K562 (cell line): ENCODE results near the gene HCAR1. TPM values are rescaled to one million over a fixed set of nuclear protein-coding genes. Genes with fewer than 3 reads are reported as not detected.

Experiments
- CEBPZ ChIP-seq: fragments of 150-350 bp; IDR thresholded peaks from 2 replicates; pipeline ENCODE4 v1.6.1; 2014; ENCODE audit warnings: low read depth, mild to moderate bottlenecking, low read length, borderline replicate concordance
- ILF3 ChIP-seq: fragments of 450-650 bp; IDR thresholded peaks from 2 replicates; pipeline ENCODE4 v1.6.1; 2018; ENCODE audit warnings: antibody characterized with exemption, mild to moderate bottlenecking, moderate library complexity, borderline replicate concordance
- NBN ChIP-seq: fragments of 450-650 bp; IDR thresholded peaks from 2 replicates; pipeline ENCODE4 v1.6.1; 2016; ENCODE audit warnings: low read depth, mild to moderate bottlenecking
- POLR2A ChIP-seq: fragments of 450-650 bp; conservative IDR thresholded peaks from 2 replicates; pipeline ENCODE4 v1.6.1; 2016
- TRIM24 ChIP-seq, 2 experiments: fragments of 450-650 bp; IDR thresholded peaks; 2 replicates each; pipeline ENCODE4 v1.6.1; 2016
- ZFP36 ChIP-seq: fragments of 150-350 bp; IDR thresholded peaks from 2 replicates; pipeline ENCODE4 v1.6.1; 2018; ENCODE audit warnings: low read length, low read depth; ENCODE audit not compliant: partially characterized antibody
- ZNF12 ChIP-seq: sonication (generic); formaldehyde crosslinking; IDR thresholded peaks from 2 replicates; pipeline ENCODE4 v1.4.0; 2020; ENCODE audit warnings: mild to moderate bottlenecking, missing genetic modification reagents
- ZNF717 ChIP-seq: fragments of 250-450 bp; sonication (Bioruptor Pico); IDR thresholded peaks from 2 replicates; pipeline ENCODE4 v1.5.0; 2021
- ZZZ3 ChIP-seq: fragments of 450-650 bp; IDR thresholded peaks from 2 replicates; pipeline ENCODE4 v1.6.1; 2016; ENCODE audit warnings: antibody characterized with exemption, mild to moderate bottlenecking, moderate library complexity
- polyA plus RNA-seq, 8 experiments: library from polyadenylated mRNA; depleted of rRNA in 4 of 8; stranded (reverse) in 5 of 8; unstranded in 3 of 8; fragments of >200 nt; fragmentation: Nextera tagmentation in 2 of 8; fragmentation: Illumina TruSeq in 1 of 8; extraction: Ambion mirVana in 2 of 8; extraction: Trizol in 1 of 8; gene quantifications; 2 replicates each; pipeline versions ENCODE4 v1.2.1 to v1.2.3, GENCODE V29; 2011 to 2014; ENCODE audit warnings: inconsistent platforms in 1 of 8, missing spikeins in 1 of 8
- total RNA-seq, 7 experiments: library from RNA; depleted of rRNA in 6 of 7; stranded (reverse); fragments of >200 nt in 6 of 7; fragmentation: Illumina TruSeq in 2 of 7; extraction: Trizol in 2 of 7; gene quantifications; 2 replicates each; pipeline versions ENCODE4 v1.2.1 to v1.2.3, GENCODE V29; 2011 to 2021; ENCODE audit warnings: low replicate concordance in 1 of 7
- TF ChIP-seq, protein P1 (sequence below): fragments of 250-450 bp; sonication (Bioruptor Pico); IDR thresholded peaks from 2 replicates; pipeline ENCODE4 v1.4.0; 2020; ENCODE audit warnings: mild to moderate bottlenecking
- TF ChIP-seq, protein P2 (sequence below): fragments of 450-650 bp; IDR thresholded peaks from 2 replicates; pipeline ENCODE4 v1.6.1; 2016; ENCODE audit warnings: low read depth
- TF ChIP-seq, protein P3 (sequence below): fragments of 450-650 bp; conservative IDR thresholded peaks from 2 replicates; pipeline ENCODE4 v1.6.1; 2016; ENCODE audit warnings: missing genetic modification characterization, low read depth, mild to moderate bottlenecking, control low read depth, missing compliant biosample characterization

Gene HCAR1
- total and polyA plus RNA-seq, 9 of the 15 experiments (the other 6 are each of a cell fraction or from before 2014, with no cell fraction given), result not detected

DNA sequence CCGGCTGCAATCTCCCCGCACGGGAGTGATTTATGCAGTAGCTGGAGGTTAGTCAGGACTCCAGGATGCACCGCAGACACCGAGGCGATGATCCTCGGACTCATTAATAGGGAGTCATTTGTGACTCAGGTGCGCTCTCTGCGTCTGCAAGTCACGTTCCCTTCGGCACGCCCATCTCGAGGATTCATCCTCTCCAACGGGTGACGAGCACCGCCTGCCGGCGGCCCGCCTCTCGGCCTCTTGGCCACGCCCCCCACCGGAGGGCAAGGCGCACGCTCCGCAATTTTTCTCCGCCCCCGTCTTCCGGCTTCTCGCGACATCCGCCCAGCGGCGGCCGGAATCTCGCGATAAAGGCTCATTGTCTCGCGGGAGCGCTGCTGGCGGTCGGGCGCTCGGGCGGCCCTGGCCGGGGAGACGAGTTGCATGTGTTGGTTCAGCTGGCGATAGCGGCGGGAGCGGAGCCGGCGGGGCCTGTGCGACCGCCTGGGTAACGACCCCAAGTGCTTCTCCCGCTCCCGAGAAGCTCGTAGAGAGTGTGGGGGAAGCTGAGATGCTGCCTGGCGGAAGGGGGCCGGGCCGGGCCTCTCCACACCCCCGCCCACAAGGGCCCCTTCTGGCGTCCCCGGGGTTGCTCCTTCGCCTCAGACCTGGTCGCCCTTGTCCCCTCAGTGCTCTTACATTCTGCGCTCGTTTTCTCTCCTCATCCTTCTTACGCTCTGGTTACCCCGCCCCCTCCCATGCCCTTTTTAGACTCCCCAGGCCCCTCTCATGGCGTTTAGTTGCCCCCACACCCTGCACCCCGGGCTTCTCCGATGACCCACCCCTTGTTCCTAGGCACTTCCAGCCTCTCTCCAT, 22.0 kb upstream of the HCAR1 start, which contains the start of gene DENR (continued):
- TF ChIP-seq, protein P1, sequence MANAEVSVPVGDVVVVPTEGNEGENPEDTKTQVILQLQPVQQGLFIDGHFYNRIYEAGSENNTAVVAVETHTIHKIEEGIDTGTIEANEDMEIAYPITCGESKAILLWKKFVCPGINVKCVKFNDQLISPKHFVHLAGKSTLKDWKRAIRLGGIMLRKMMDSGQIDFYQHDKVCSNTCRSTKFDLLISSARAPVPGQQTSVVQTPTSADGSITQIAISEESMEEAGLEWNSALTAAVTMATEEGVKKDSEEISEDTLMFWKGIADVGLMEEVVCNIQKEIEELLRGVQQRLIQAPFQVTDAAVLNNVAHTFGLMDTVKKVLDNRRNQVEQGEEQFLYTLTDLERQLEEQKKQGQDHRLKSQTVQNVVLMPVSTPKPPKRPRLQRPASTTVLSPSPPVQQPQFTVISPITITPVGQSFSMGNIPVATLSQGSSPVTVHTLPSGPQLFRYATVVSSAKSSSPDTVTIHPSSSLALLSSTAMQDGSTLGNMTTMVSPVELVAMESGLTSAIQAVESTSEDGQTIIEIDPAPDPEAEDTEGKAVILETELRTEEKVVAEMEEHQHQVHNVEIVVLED (CRISPR knock-in tag), result peak; percentile 62
- TF ChIP-seq, protein P2, sequence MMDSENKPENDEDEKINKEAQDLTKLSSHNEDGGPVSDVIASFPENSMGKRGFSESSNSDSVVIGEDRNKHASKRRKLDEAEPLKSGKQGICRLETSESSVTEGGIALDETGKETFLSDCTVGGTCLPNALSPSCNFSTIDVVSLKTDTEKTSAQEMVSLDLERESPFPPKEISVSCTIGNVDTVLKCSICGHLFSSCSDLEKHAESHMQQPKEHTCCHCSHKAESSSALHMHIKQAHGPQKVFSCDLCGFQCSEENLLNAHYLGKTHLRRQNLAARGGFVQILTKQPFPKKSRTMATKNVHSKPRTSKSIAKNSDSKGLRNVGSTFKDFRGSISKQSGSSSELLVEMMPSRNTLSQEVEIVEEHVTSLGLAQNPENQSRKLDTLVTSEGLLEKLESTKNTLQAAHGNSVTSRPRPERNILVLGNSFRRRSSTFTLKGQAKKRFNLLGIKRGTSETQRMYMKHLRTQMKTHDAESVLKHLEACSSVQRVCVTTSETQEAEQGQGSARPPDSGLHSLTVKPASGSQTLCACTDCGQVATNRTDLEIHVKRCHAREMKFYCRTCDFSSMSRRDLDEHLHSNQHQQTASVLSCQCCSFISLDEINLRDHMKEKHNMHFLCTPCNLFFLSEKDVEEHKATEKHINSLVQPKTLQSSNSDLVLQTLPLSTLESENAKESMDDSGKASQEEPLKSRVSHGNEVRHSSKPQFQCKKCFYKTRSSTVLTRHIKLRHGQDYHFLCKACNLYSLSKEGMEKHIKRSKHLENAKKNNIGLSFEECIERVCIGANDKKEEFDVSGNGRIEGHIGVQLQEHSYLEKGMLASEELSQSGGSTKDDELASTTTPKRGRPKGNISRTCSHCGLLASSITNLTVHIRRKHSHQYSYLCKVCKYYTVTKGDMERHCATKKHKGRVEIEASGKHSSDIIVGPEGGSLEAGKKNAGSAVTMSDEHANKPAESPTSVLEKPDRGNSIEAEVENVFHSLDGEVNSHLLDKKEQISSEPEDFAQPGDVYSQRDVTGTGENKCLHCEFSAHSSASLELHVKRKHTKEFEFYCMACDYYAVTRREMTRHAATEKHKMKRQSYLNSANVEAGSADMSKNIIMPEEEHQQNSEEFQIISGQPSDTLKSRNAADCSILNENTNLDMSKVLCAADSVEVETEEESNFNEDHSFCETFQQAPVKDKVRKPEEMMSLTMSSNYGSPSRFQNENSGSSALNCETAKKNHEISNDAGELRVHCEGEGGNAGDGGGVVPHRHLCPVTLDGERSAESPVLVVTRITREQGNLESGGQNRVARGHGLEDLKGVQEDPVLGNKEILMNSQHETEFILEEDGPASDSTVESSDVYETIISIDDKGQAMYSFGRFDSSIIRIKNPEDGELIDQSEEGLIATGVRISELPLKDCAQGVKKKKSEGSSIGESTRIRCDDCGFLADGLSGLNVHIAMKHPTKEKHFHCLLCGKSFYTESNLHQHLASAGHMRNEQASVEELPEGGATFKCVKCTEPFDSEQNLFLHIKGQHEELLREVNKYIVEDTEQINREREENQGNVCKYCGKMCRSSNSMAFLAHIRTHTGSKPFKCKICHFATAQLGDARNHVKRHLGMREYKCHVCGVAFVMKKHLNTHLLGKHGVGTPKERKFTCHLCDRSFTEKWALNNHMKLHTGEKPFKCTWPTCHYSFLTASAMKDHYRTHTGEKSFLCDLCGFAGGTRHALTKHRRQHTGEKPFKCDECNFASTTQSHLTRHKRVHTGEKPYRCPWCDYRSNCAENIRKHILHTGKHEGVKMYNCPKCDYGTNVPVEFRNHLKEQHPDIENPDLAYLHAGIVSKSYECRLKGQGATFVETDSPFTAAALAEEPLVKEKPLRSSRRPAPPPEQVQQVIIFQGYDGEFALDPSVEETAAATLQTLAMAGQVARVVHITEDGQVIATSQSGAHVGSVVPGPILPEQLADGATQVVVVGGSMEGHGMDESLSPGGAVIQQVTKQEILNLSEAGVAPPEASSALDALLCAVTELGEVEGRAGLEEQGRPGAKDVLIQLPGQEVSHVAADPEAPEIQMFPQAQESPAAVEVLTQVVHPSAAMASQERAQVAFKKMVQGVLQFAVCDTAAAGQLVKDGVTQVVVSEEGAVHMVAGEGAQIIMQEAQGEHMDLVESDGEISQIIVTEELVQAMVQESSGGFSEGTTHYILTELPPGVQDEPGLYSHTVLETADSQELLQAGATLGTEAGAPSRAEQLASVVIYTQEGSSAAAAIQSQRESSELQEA, result no peak
- TF ChIP-seq ZZZ3, result peak; percentile 79
- TF ChIP-seq ZNF717 (CRISPR knock-in tag), result no peak
- TF ChIP-seq POLR2A, result peak; percentile 97
- 0 out of 2 replicates have a peak, but pooled peaks have one; percentile 29 for TF ChIP-seq ZNF12 (CRISPR knock-in tag)
- no peak for TF ChIP-seq ILF3
- no peak for TF ChIP-seq ZFP36
- 0 out of 2 replicates have a peak, but pooled peaks have one; percentile 20 for TF ChIP-seq CEBPZ
- TF ChIP-seq NBN, result 0 out of 2 replicates have a peak, but pooled peaks have one; percentile 35
- peak in 1 of 2 experiments; percentile 33; a peak in 1 of 4 replicates for TF ChIP-seq TRIM24 (IDR thresholded peaks at IDR 0.05)
- TF ChIP-seq, protein P3, sequence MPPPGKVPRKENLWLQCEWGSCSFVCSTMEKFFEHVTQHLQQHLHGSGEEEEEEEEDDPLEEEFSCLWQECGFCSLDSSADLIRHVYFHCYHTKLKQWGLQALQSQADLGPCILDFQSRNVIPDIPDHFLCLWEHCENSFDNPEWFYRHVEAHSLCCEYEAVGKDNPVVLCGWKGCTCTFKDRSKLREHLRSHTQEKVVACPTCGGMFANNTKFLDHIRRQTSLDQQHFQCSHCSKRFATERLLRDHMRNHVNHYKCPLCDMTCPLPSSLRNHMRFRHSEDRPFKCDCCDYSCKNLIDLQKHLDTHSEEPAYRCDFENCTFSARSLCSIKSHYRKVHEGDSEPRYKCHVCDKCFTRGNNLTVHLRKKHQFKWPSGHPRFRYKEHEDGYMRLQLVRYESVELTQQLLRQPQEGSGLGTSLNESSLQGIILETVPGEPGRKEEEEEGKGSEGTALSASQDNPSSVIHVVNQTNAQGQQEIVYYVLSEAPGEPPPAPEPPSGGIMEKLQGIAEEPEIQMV, result no peak
